Measurements from ENCODE around the gene PLD4. TPM values are rescaled to one million over a fixed set of nuclear protein-coding genes. Genes with fewer than 3 reads are reported as not detected.
A peak's percentile ranks its signal among the peaks of the same experiment; 100 is the strongest.

PLD4 gene
- total RNA-seq, 3 donors from 2014 or later, result 0.38 to 2.2 (median 0.39) TPM

DNA sequence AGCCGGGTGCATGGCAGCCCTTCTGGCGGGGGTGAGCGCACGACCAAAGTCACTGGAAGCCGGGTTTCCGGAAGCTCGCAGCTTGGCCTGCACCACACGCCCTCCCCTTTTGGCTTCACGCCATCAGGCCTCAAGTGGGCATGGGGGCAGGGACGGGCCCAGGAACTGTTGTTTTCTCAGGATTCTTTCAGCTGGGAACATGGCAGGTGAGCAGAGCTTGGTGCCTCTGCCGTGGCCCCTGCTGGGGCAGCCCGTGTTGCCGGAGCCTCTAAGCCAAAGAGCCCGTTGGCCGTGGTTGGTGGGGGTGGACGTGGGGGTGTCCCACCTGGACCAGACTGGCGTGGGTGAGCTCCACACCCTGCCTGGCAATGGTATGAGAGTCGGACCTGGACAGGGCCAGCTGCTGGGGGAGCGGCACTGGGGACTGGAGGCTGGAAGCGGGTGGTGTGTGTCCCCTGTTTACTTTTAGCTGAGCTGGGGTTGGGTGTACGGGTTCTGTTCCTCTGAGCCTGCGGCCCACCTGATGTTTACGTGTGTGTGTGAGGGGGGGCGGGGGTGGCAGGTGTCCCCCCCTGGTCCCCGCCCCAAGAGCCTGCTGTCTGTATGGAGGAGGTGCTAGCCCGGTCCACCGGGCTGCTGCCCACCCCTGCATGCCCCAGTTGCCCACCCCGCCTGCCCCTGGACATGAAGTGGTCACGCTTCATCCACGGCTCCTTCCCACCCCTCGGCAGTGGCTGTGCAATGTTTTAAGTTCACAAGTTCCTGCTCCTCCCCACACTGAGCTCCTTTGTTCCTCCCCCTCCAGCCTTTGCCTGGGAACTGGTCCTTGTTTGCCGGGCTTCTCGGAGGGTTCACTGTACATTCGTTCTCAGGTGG lies 28.7 kb upstream of the PLD4 start:
- intact Hi-C loops (cut with DNase I, micrococcal nuclease), result loop anchor here in 1 of 2 donors (5.0 kb wide), 1 partner anchor 151 kb away; no protein-coding TSS in a partner anchor
- Histone ChIP-seq H3K36me3 (ENCODE audit: low read depth) (no peaks in the 10 kb centered on the region), H3K9me3 (no peaks in the 10 kb centered on the region), H3K4me1 (ENCODE audit: low read depth) (no peaks in the 10 kb centered on the region), H3K4me3 (no peak overlapping the region)
- peak in 2 of 3 donors; percentile 35 to 47 for DNase-seq
- ATAC-seq, result peak; percentile 1
- no peak for TF ChIP-seq CTCF (IDR thresholded peaks at IDR 0.05)

DNA sequence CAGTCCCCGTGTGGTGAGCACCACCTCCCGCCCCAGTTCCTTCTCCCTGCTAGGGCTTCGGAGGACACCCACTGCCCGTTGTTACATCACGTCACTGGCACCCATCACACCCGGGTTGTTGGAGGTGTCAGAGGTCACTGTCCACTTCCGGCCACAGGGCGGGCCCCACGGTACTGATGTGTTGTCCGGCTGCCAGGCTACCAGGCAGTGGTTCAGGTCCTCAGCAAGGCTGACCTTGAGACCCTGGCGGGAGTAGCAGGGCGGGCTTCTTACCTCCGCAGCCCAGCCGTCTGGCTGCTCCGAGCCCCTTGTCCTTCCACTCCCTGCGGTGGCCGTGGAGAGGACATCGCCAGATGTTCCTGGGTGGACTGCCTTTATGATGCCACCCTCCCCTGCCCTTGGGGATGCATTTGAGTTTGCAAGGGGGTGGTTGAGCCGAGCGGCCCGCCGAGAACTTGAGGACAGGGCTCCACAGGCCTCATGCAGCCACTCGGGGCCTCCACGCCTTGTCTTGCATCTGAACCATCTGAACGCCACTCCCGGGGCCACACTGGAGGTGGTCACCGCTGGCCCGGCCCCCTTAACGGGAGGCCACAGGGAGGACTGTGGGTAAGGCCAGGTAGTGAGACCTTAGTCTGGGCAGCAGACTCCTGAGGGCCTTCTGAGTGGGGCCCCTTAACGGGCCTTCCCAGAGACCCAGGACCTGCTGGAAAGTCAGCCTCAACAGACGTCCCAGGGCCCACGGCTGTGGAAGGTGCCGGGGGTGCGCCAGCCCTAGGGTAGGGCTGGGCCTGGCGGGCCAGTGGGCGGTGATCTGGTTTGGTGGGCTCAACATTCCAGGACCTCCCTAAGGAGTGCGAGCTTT lies 27.1 kb upstream of the PLD4 start:
- TF ChIP-seq CTCF (IDR thresholded peaks at IDR 0.05), result no peak
- Histone ChIP-seq H3K4me3 (no peak overlapping the region), H3K4me1 (ENCODE audit: low read depth) (no peaks in the 10 kb centered on the region), H3K36me3 (ENCODE audit: low read depth) (no peaks in the 10 kb centered on the region), H3K9me3 (no peaks in the 10 kb centered on the region)
- peak in 2 of 3 donors; percentile 28 to 48 for DNase-seq
- ATAC-seq, result no peak
- intact Hi-C loops (cut with DNase I, micrococcal nuclease), result loop anchor here in 1 of 2 donors (5.0 kb wide), 1 partner anchor 150 kb away; no protein-coding TSS in a partner anchor

DNA sequence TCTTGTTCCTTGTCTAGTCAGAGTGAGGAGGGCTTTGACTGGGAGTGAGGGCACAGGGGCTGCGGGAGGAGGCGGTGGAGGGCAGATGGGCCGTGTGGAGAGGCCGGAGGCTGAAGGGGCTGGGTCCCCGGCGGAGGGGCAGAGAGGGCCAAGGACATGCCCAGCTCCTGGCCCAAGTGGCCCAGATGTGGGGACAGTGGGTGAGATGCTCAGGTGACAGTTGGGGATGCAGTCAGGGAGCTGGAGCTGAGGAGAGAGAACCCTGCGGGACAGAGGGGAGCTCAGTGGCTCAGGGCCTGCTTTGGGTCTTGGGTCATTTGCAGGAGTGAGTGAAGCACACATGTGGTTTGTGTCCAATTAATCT lies 26.5 kb upstream of the PLD4 start:
- no peaks in the 10 kb centered on the region for H3K36me3 ChIP-seq (ENCODE audit: low read depth)
- H3K4me3 ChIP-seq, result no peak overlapping the region
- TF ChIP-seq CTCF (IDR thresholded peaks at IDR 0.05), result no peak
- no peak for DNase-seq
- H3K9me3 ChIP-seq, result no peaks in the 10 kb centered on the region
- H3K4me1 ChIP-seq (ENCODE audit: low read depth), result no peaks in the 10 kb centered on the region
- intact Hi-C loops (cut with DNase I, micrococcal nuclease), result loop anchor here in 1 of 2 donors (5.0 kb wide), 1 partner anchor 149 kb away; no protein-coding TSS in a partner anchor
- no peak for ATAC-seq

- no peak for TF ChIP-seq CTCF (IDR thresholded peaks at IDR 0.05)
- intact Hi-C loops (cut with DNase I, micrococcal nuclease), result loop anchor here in 1 of 2 donors (5.0 kb wide), 1 partner anchor 148 kb away; no protein-coding TSS in a partner anchor
- peak in 1 of 3 donors; percentile 49 for DNase-seq
Measured at GRCh38 chr14:104898870-104899510, 25.7 kb upstream of the PLD4 start.

DNA sequence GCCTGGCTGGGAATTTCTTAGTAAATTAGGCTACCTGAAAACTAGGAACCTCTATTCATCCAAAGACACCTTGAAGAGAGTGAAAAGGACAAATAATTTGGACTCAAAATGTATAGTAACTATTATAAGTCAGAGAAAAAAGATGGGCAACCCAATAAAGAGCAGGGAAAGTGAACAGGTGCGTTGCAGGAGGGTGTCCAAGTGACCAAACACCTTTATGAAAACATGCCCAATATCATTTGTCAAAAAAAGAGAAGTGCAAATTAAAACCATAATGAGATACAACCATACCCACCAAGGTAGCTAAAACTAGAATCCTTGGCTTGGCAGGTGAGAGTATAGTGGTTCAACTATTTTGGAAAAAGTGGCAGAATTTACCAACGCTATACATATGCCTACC lies 24.9 kb upstream of the PLD4 start:
- DNase-seq (no peak), ATAC-seq (no peak)
- Histone ChIP-seq H3K9me3 (no peaks in the 10 kb centered on the region), H3K4me3 (no peak overlapping the region), H3K36me3 (ENCODE audit: low read depth) (no peaks in the 10 kb centered on the region), H3K4me1 (ENCODE audit: low read depth) (no peaks in the 10 kb centered on the region)
- no peak for TF ChIP-seq CTCF (IDR thresholded peaks at IDR 0.05)
- intact Hi-C loops (cut with DNase I, micrococcal nuclease), result loop anchor here in 1 of 2 donors (5.0 kb wide), 1 partner anchor 148 kb away; no protein-coding TSS in a partner anchor

More at GRCh38 chr14:104898870-104899510, 25.7 kb upstream of the PLD4 start:
- H3K4me1 ChIP-seq (ENCODE audit: low read depth), result no peaks in the 10 kb centered on the region
- no peak overlapping the region for H3K4me3 ChIP-seq
- no peak for ATAC-seq
- no peaks in the 10 kb centered on the region for H3K9me3 ChIP-seq
- H3K36me3 ChIP-seq (ENCODE audit: low read depth), result no peaks in the 10 kb centered on the region

Data from mucosa of descending colon (tissue), 3 donors.